ENCODE measurements around the gene TENT5C.

The TENT5C gene

GRCh38 chr1:117613969-117614729 lies 8.3 kb downstream of the TENT5C start:
- no peak for DNase-seq (ENCODE audit: low read depth)

GRCh38 chr1:117615474-117615873 lies 9.6 kb downstream of the TENT5C start:
- no peak for DNase-seq (ENCODE audit: low read depth)

GRCh38 chr1:117616356-117616755 lies 10.5 kb downstream of the TENT5C start:
- DNase-seq (ENCODE audit: low read depth): no peak

- DNase-seq (ENCODE audit: low read depth): no peak
Measured at GRCh38 chr1:117616967-117617366, 11.1 kb downstream of the TENT5C start.

- no peak for DNase-seq (ENCODE audit: low read depth)
Measured at GRCh38 chr1:117618450-117619122, 12.7 kb downstream of the TENT5C start.

- DNase-seq (ENCODE audit: low read depth): no peak
Measured at GRCh38 chr1:117620440-117620839, 14.6 kb downstream of the TENT5C start.

- no peak for DNase-seq (ENCODE audit: low read depth)
Measured at GRCh38 chr1:117621316-117621715, 15.5 kb downstream of the TENT5C start.

GRCh38 chr1:117622726-117623125 lies 16.9 kb downstream of the TENT5C start:
- DNase-seq (ENCODE audit: low read depth): no peak

- DNase-seq (ENCODE audit: low read depth): no peak
Measured at GRCh38 chr1:117623141-117623540, 17.3 kb downstream of the TENT5C start.

- DNase-seq (ENCODE audit: low read depth): no peak
Measured at GRCh38 chr1:117623698-117624097, 17.9 kb downstream of the TENT5C start.

- DNase-seq (ENCODE audit: low read depth): no peak
Measured at GRCh38 chr1:117627546-117628130, 21.8 kb downstream of the TENT5C start.

GRCh38 chr1:117628343-117628742 lies 22.5 kb downstream of the TENT5C start:
- DNase-seq (ENCODE audit: low read depth): no peak

GRCh38 chr1:117629625-117630422 lies 24.0 kb downstream of the TENT5C start:
- DNase-seq (ENCODE audit: low read depth): no peak

GRCh38 chr1:117630423-117630998 lies 24.7 kb downstream of the TENT5C start:
- no peak for DNase-seq (ENCODE audit: low read depth)

GRCh38 chr1:117631359-117632160 lies 25.7 kb downstream of the TENT5C start:
- DNase-seq (ENCODE audit: low read depth): no peak

GRCh38 chr1:117632269-117633067 lies 26.6 kb downstream of the TENT5C start:
- DNase-seq (ENCODE audit: low read depth): no peak

GRCh38 chr1:117633068-117633345 lies 27.2 kb downstream of the TENT5C start:
- DNase-seq (ENCODE audit: low read depth): no peak

GRCh38 chr1:117633423-117633822 lies 27.6 kb downstream of the TENT5C start:
- no peak for DNase-seq (ENCODE audit: low read depth)

GRCh38 chr1:117633936-117634335 lies 28.1 kb downstream of the TENT5C start:
- no peak for DNase-seq (ENCODE audit: low read depth)

- no peak for DNase-seq (ENCODE audit: low read depth)
Measured at GRCh38 chr1:117634631-117635030, 28.8 kb downstream of the TENT5C start.

- no peak for DNase-seq (ENCODE audit: low read depth)
Measured at GRCh38 chr1:117635805-117636204, 30.0 kb downstream of the TENT5C start.

Measured in non-pigmented ciliary epithelial cell (primary cell).